Astrocyte (in vitro differentiated cells and primary cell): ENCODE results near the gene TPM4.

Experiments used
- EZH2 ChIP-seq: IDR thresholded peaks from 2 replicates; pipeline ENCODE4 v1.6.1; 2012; ENCODE audit warnings: mild to moderate bottlenecking, low read length, inconsistent platforms; ENCODE audit not compliant: insufficient read depth
- TF ChIP-seq, protein P1 (sequence below): IDR thresholded peaks from 2 replicates; pipeline ENCODE4 v1.5.1; 2011; ENCODE audit warnings: low read depth, mild to moderate bottlenecking, inconsistent platforms, low read length, moderate library complexity; ENCODE audit not compliant: insufficient read depth

DNA sequence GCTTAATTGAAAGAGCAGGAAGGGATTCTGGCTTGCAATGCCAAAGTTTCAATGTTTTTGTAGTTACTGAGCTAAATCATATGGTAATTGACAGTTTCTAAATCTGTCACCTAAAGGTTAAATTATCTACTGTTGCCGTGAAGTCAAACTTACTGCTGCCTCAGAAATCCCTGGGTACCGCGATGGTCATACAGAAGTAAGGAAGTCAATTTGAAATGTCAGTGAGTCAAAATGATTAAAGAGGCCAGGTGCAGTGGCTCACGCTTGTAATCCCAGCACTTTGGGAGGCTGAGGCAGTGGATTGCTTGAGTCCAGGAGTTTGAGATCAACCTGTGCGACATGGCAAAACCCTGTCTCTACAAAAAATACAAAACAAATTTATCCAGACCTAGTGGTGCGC, 48.8 kb upstream of the TPM4 start:
- TF ChIP-seq, protein P1, sequence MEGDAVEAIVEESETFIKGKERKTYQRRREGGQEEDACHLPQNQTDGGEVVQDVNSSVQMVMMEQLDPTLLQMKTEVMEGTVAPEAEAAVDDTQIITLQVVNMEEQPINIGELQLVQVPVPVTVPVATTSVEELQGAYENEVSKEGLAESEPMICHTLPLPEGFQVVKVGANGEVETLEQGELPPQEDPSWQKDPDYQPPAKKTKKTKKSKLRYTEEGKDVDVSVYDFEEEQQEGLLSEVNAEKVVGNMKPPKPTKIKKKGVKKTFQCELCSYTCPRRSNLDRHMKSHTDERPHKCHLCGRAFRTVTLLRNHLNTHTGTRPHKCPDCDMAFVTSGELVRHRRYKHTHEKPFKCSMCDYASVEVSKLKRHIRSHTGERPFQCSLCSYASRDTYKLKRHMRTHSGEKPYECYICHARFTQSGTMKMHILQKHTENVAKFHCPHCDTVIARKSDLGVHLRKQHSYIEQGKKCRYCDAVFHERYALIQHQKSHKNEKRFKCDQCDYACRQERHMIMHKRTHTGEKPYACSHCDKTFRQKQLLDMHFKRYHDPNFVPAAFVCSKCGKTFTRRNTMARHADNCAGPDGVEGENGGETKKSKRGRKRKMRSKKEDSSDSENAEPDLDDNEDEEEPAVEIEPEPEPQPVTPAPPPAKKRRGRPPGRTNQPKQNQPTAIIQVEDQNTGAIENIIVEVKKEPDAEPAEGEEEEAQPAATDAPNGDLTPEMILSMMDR, result no peak
- no peak for TF ChIP-seq EZH2
